ENCODE measurements around the gene LHFPL2.
A peak's percentile ranks its signal among the peaks of the same experiment; 100 is the strongest.

The LHFPL2 gene

DNA sequence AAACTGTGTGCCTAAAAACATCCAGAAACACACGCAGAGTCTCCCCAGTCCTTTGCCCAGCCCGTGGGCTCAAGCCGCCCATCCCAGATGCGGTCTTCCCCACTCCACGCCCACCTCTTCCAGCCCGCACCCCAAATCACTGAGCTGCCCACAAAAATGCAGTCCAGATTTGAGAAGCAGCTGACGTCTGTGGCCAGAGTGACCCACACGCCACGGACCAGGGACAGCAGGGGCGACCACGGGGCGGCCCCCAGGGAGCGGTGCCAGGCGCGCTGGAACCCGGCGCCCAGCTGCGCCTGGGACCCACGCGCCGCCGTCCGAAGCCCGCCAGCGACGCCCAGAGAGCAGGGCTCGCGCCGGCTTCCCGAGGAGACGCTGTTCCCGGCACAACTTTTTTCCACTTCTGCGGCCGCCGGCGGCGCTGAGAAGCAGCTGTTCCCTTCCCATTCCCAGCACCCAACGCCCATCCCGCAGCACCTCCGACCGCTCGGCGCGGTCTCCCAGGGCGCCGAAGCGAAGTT, 674 bp downstream of the LHFPL2 start:
- TF ChIP-seq MYC (IDR thresholded peaks at IDR 0.05; ENCODE audit: low read depth, low read length) = no peak
- TF ChIP-seq POLR2A (IDR thresholded peaks at IDR 0.05; ENCODE audit: extremely low read depth, insufficient read length) = no peak
- TF ChIP-seq, protein P1, sequence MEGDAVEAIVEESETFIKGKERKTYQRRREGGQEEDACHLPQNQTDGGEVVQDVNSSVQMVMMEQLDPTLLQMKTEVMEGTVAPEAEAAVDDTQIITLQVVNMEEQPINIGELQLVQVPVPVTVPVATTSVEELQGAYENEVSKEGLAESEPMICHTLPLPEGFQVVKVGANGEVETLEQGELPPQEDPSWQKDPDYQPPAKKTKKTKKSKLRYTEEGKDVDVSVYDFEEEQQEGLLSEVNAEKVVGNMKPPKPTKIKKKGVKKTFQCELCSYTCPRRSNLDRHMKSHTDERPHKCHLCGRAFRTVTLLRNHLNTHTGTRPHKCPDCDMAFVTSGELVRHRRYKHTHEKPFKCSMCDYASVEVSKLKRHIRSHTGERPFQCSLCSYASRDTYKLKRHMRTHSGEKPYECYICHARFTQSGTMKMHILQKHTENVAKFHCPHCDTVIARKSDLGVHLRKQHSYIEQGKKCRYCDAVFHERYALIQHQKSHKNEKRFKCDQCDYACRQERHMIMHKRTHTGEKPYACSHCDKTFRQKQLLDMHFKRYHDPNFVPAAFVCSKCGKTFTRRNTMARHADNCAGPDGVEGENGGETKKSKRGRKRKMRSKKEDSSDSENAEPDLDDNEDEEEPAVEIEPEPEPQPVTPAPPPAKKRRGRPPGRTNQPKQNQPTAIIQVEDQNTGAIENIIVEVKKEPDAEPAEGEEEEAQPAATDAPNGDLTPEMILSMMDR (IDR thresholded peaks at IDR 0.05; ENCODE audit: low read depth, low read length) = no peak
- TF ChIP-seq, protein P2, sequence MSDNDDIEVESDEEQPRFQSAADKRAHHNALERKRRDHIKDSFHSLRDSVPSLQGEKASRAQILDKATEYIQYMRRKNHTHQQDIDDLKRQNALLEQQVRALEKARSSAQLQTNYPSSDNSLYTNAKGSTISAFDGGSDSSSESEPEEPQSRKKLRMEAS (IDR thresholded peaks at IDR 0.05; ENCODE audit: low read depth, low read length) = no peak
- DNase-seq (ENCODE audit: low read depth) = no peak

DNA sequence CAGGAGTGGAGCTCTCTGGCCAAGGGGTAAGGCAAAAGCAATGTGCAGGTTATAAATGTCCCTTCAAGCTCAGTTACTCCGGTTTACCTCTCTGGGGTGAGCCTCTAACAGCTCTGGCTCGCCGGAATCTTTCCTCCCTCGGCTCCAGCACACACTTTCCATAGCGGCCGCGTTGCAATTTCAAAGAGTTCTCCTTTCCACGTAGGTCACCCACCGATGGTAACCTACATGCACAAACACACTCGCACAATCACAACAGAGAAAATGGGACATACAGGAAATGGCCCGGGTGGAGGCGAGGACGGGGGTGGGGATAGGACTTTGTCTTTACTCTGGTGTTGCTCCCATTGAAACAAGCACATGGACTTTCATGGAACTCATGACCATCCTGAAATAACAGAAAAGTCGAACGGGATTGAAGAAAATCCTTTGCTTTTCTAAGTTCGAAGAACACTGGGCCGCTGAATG, 1.2 kb downstream of the LHFPL2 start:
- TF ChIP-seq, protein P2 (IDR thresholded peaks at IDR 0.05; ENCODE audit: low read depth, low read length) = no peak
- no peak for TF ChIP-seq MYC (IDR thresholded peaks at IDR 0.05; ENCODE audit: low read depth, low read length)
- no peak for TF ChIP-seq POLR2A (IDR thresholded peaks at IDR 0.05; ENCODE audit: extremely low read depth, insufficient read length)
- TF ChIP-seq, protein P1 (IDR thresholded peaks at IDR 0.05; ENCODE audit: low read depth, low read length) = no peak
- peak overlapping the region; percentile 56 for H3K4me3 ChIP-seq (ENCODE audit: low read depth, low read length)
- peak; percentile 41 for DNase-seq (ENCODE audit: low read depth)

More for the DNA sequence above, 674 bp downstream of the LHFPL2 start:
- H3K4me3 ChIP-seq (ENCODE audit: low read depth, low read length) = peak overlapping the region; percentile 56

DNA sequence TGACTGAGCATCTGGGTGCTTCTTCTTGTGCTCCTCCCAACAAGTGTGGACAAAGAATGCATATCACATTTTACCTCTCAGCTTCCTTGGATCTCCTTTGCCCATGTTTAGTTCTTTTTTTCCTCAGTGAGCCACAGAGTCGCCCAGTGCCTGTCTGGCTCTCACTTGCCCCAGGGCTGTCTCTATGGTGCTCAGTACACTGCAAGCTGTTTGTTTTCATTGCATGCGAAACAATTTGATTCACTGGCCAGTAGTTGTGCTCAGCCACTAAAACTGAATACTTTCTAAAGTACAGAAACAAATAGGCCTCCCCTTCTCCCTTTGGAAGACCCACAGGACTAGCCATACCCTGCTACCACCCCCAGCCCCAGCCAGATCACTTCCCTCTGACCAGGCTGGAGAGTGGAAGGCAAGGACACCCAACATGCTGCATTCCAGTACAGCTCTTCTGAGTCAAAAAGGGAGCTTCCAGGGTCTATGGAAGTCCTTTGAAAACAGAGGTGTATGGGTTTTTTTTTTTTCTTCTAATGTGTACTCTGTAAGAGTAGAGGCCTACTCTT, 3.8 kb downstream of the LHFPL2 start:
- TF ChIP-seq MYC (IDR thresholded peaks at IDR 0.05; ENCODE audit: low read depth, low read length) = no peak
- TF ChIP-seq, protein P2 (IDR thresholded peaks at IDR 0.05; ENCODE audit: low read depth, low read length) = no peak
- TF ChIP-seq, protein P1 (IDR thresholded peaks at IDR 0.05; ENCODE audit: low read depth, low read length) = no peak
- no peak for TF ChIP-seq POLR2A (IDR thresholded peaks at IDR 0.05; ENCODE audit: extremely low read depth, insufficient read length)
- no peak overlapping the region for H3K4me3 ChIP-seq (ENCODE audit: low read depth, low read length)
- DNase-seq (ENCODE audit: low read depth) = no peak

DNA sequence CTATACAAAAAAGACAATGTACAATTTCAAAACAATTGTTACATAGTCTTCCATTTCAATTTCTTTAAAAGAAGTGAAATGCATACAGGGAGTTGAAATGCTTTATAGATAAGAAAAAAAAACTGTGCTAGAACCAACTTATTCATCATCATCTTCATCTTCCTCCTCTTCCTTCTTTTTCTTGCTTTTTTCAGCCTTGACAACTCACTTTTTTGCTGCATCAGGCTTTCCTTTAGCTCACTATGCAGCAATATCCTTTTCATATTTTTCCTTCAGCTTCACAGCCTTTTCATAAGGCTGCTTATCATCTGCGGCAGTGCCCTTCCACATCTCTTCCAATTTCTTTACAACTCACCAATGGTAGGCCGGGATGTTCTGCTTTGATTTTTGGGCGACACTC, 4.4 kb downstream of the LHFPL2 start:
- no peak overlapping the region for H3K4me3 ChIP-seq (ENCODE audit: low read depth, low read length)
- TF ChIP-seq POLR2A (IDR thresholded peaks at IDR 0.05; ENCODE audit: extremely low read depth, insufficient read length) = no peak
- TF ChIP-seq, protein P2 (IDR thresholded peaks at IDR 0.05; ENCODE audit: low read depth, low read length) = no peak
- no peak for TF ChIP-seq MYC (IDR thresholded peaks at IDR 0.05; ENCODE audit: low read depth, low read length)
- TF ChIP-seq, protein P1 (IDR thresholded peaks at IDR 0.05; ENCODE audit: low read depth, low read length) = no peak
- DNase-seq (ENCODE audit: low read depth) = no peak

DNA sequence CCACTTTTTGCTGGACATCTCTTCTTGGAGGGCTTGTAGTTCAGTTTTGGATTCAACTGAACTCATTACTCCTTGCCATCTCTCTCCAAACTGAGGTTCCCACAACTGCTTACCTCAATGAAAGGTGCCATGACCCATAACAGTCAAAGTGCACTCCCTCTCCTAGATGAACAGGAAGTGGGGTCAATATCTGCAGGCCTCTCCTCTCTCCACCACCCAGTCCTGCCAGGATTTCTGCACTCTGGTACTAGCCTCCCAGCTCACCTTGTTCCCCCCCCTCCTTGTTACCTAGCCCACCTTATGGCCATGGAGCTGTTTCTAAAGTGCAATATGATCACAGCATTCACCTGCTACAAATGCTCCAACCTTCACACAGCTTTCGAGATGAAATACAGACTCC, 5.9 kb downstream of the LHFPL2 start:
- no peak for DNase-seq (ENCODE audit: low read depth)
- TF ChIP-seq, protein P1 (IDR thresholded peaks at IDR 0.05; ENCODE audit: low read depth, low read length) = no peak
- TF ChIP-seq POLR2A (IDR thresholded peaks at IDR 0.05; ENCODE audit: extremely low read depth, insufficient read length) = no peak
- TF ChIP-seq, protein P2 (IDR thresholded peaks at IDR 0.05; ENCODE audit: low read depth, low read length) = no peak
- no peak for TF ChIP-seq MYC (IDR thresholded peaks at IDR 0.05; ENCODE audit: low read depth, low read length)
- no peak overlapping the region for H3K4me3 ChIP-seq (ENCODE audit: low read depth, low read length)
